Measurements from ENCODE around the gene PROP1. TPM values are rescaled to one million over a fixed set of nuclear protein-coding genes. Genes with fewer than 3 reads are reported as not detected.
A peak's percentile ranks its signal among the peaks of the same experiment; 100 is the strongest.
"Not testable (repeated sequence)": the region's sequence is repeated elsewhere in the genome, so short reads cannot be mapped to it uniquely, and the experiment has no call there.

PROP1 gene
- total and polyA plus RNA-seq, 2 of the 4 experiments (the other 2 are of a cell fraction), result not detected

- intact Hi-C loops (cut with micrococcal nuclease); H3K23ac ChIP-seq (ENCODE audit: low read depth, low read length); H3K36me3 ChIP-seq (ENCODE audit: control insufficient read depth, insufficient read depth, low read length); H3K79me1 ChIP-seq (ENCODE audit: low read depth in 1 of 2, low read length in 2 of 2); H3K18ac ChIP-seq (ENCODE audit: low read depth, low read length); H3K14ac ChIP-seq (replicated peaks; ENCODE audit: low read depth, low read length); ATAC-seq (ENCODE audit: low read depth); H2AK5ac ChIP-seq (ENCODE audit: low read depth, low read length); H3K27ac ChIP-seq (ENCODE audit: insufficient read depth, low read length); H2AFZ ChIP-seq (replicated peaks; ENCODE audit: low read length, poor library complexity); H2BK15ac ChIP-seq (ENCODE audit: low read depth, low read length); H3K4me3 ChIP-seq (ENCODE audit: insufficient read depth, low read depth, low read length); H3K9me3 ChIP-seq (ENCODE audit: control insufficient read depth, insufficient read depth, low read length); H3K27me3 ChIP-seq (ENCODE audit: control insufficient read depth, insufficient read depth, low read length); dilution Hi-C loops (cut with HindIII; ENCODE audit: low sequenced_read_pairs, unreplicated experiment); H3K4me2 ChIP-seq (ENCODE audit: low read depth, low read length); H3K4ac ChIP-seq (ENCODE audit: low read depth, low read length); H2AK9ac ChIP-seq (replicated peaks; ENCODE audit: low read depth, low read length, poor library complexity); H3K56ac ChIP-seq (ENCODE audit: extremely low read depth, insufficient read depth, low read length); DNase-seq; H2BK20ac ChIP-seq (ENCODE audit: low read depth, low read length); POLR2A ChIA-PET (ENCODE audit: unreplicated experiment); H4K8ac ChIP-seq (ENCODE audit: low read depth in 2 of 2, low read length in 2 of 2); CTCF ChIA-PET; BruUV-seq (replicated peaks); H2BK120ac ChIP-seq (ENCODE audit: low read depth, low read length); H3K9ac ChIP-seq (ENCODE audit: low read depth, low read length); H4K20me1 ChIP-seq (ENCODE audit: insufficient read depth, low read length); H3K9me1 ChIP-seq (ENCODE audit: insufficient read depth, low read length); H2BK5ac ChIP-seq (ENCODE audit: low read depth, low read length, poor library complexity, severe bottlenecking); H3K4me1 ChIP-seq (ENCODE audit: control insufficient read depth, insufficient read depth, low read length); H4K5ac ChIP-seq (ENCODE audit: low read depth, low read length); H4K91ac ChIP-seq (ENCODE audit: insufficient read depth, low read depth, low read length): not testable (repeated sequence)
- in situ Hi-C loops (cut with MboI; ENCODE audit: low sequenced_read_pairs), result loop anchor here (25.0 kb wide), 1 partner anchor 217 kb away; the partner anchor contains the start of gene NHP2
- 100% methylated on average over 3 of the region's 13 CpGs; no CpG with 5 or more reads in 1 of the 2 experiments for WGBS, 2 experiments (ENCODE audit: extremely low coverage in 2 of 2, insufficient read length in 1 of 2)
Observed at GRCh38 chr5:177945145-177945544, 50.9 kb downstream of the PROP1 start.

GRCh38 chr5:177943805-177944736 lies 52.0 kb downstream of the PROP1 start:
- POLR2A ChIA-PET (ENCODE audit: unreplicated experiment); H3K79me1 ChIP-seq (ENCODE audit: low read depth in 1 of 2, low read length in 2 of 2); H3K18ac ChIP-seq (ENCODE audit: low read depth, low read length); H2AK5ac ChIP-seq (ENCODE audit: low read depth, low read length); H3K23ac ChIP-seq (ENCODE audit: low read depth, low read length); H4K5ac ChIP-seq (ENCODE audit: low read depth, low read length); H2BK15ac ChIP-seq (ENCODE audit: low read depth, low read length); intact Hi-C loops (cut with micrococcal nuclease); H2AK9ac ChIP-seq (replicated peaks; ENCODE audit: low read depth, low read length, poor library complexity); H3K27me3 ChIP-seq (ENCODE audit: control insufficient read depth, insufficient read depth, low read length); H3K4ac ChIP-seq (ENCODE audit: low read depth, low read length); H4K91ac ChIP-seq (ENCODE audit: insufficient read depth, low read depth, low read length); H3K9me1 ChIP-seq (ENCODE audit: insufficient read depth, low read length); H2BK20ac ChIP-seq (ENCODE audit: low read depth, low read length); dilution Hi-C loops (cut with HindIII; ENCODE audit: low sequenced_read_pairs, unreplicated experiment); CTCF ChIA-PET; H3K36me3 ChIP-seq (ENCODE audit: control insufficient read depth, insufficient read depth, low read length); BruUV-seq (replicated peaks); H3K27ac ChIP-seq (ENCODE audit: insufficient read depth, low read length); H4K20me1 ChIP-seq (ENCODE audit: insufficient read depth, low read length); H3K4me1 ChIP-seq (ENCODE audit: control insufficient read depth, insufficient read depth, low read length); H3K9me3 ChIP-seq (ENCODE audit: control insufficient read depth, insufficient read depth, low read length); H3K56ac ChIP-seq (ENCODE audit: extremely low read depth, insufficient read depth, low read length); H2BK5ac ChIP-seq (ENCODE audit: low read depth, low read length, poor library complexity, severe bottlenecking): not testable (repeated sequence)
- WGBS, 2 experiments (ENCODE audit: extremely low coverage in 2 of 2, insufficient read length in 1 of 2), result no CpG with 5 or more reads among the region's 66 CpGs
- Histone ChIP-seq H3K14ac (replicated peaks; ENCODE audit: low read depth, low read length) (0 out of 2 replicates have a peak overlapping the region, but pooled peaks have one; percentile 13), H3K4me3 (ENCODE audit: insufficient read depth, low read depth, low read length) (peak overlapping the region; percentile 48), H4K8ac (ENCODE audit: low read depth in 2 of 2, low read length in 2 of 2) (peak overlapping the region in 1 of 2 experiments; percentile 72; a peak in 1 of 4 replicates), H3K4me2 (ENCODE audit: low read depth, low read length) (peak overlapping the region; percentile 74), H3K9ac (ENCODE audit: low read depth, low read length) (peak overlapping the region; percentile 50; the same call in 1 of the 2 replicates), H2AFZ (replicated peaks; ENCODE audit: low read length, poor library complexity) (peak overlapping the region; percentile 84), H2BK120ac (ENCODE audit: low read depth, low read length) (0 out of 2 replicates have a peak overlapping the region, but pooled peaks have one; percentile 15)
- peak; percentile 67 for ATAC-seq (ENCODE audit: low read depth)
- DNase-seq, result peak; percentile 8
- in situ Hi-C loops (cut with MboI; ENCODE audit: low sequenced_read_pairs), result loop anchor here (25.0 kb wide), 1 partner anchor 218 kb away; the partner anchor contains the start of gene NHP2
